Activated T-cell treated with anti-CD3 and anti-CD28 coated beads, Interleukin-2, amount 50 U/mL, for 72 hours (primary cell): ENCODE data around the gene CALML6. TPM values are rescaled to one million over a fixed set of nuclear protein-coding genes. Genes with fewer than 3 reads are reported as not detected.
"Not testable (repeated sequence)": the region's sequence is repeated elsewhere in the genome, so short reads cannot be mapped to it uniquely, and the experiment has no call there.

Experiments used
- ATAC-seq, 2 donors: fragments of 150-1000 bp; cut with Tn5 transposase; replicated peaks in 1 of 2; 2 replicates each; pipeline ENCODE4 v1.10.0; 2021; ENCODE audit warnings: moderate library complexity in 2 of 2, mild to moderate bottlenecking in 1 of 2
- DNase-seq, 2 donors: peaks; one replicate each; pipeline ENCODE4 v3.0.0; 2021 to 2022; ENCODE audit warnings: mixed read lengths in 1 of 2
- H3K27ac Mint-ChIP-seq: one replicate; pipeline ENCODE4 v1.8.0; 2022; ENCODE audit warnings: mild to moderate bottlenecking, moderate library complexity, mixed read lengths
- H3K27me3 Mint-ChIP-seq: one replicate; pipeline ENCODE4 v1.8.0; 2022; ENCODE audit warnings: low read depth, mixed read lengths
- H3K36me3 Mint-ChIP-seq, 2 donors: one replicate each; pipeline ENCODE4 v1.8.0; 2022; ENCODE audit warnings: mixed read lengths in 2 of 2, mild to moderate bottlenecking in 1 of 2; ENCODE audit not compliant: insufficient read depth in 2 of 2
- H3K4me1 Mint-ChIP-seq: one replicate; pipeline ENCODE4 v1.8.0; 2022; ENCODE audit warnings: low read depth, mixed read lengths
- H3K4me3 Mint-ChIP-seq, 2 donors: one replicate each; pipeline ENCODE4 v1.8.0; 2022; ENCODE audit warnings: mild to moderate bottlenecking in 2 of 2, mixed read lengths in 2 of 2, moderate library complexity in 2 of 2
- H3K9me3 Mint-ChIP-seq, 2 donors: one replicate each; pipeline ENCODE4 v1.8.0; 2022; ENCODE audit warnings: mixed read lengths in 2 of 2
- total RNA-seq, 2 donors: library from RNA; stranded (reverse); gene quantifications; one replicate each; pipeline ENCODE4 v1.2.3, GENCODE V29; 2022

The CALML6 gene
- total RNA-seq, 2 donors from 2014 or later, result 1.8 TPM

- H3K9me3 Mint-ChIP-seq, result no peaks in the 10 kb centered on the region
- peaks cover 2 to 13% of the 10 kb centered on the region in 2 donors for H3K36me3 Mint-ChIP-seq
- peak overlapping the region; percentile 80 for H3K27ac Mint-ChIP-seq
- no peaks in the 10 kb centered on the region for H3K27me3 Mint-ChIP-seq
- H3K4me3 Mint-ChIP-seq, result peak overlapping the region in 1 of 2 donors; percentile 30
- peaks cover 77% of the 10 kb centered on the region for H3K4me1 Mint-ChIP-seq
- no peak for ATAC-seq
- no peak for DNase-seq
Observed at GRCh38 chr1:1883092-1883873, 31.8 kb upstream of the CALML6 start.

GRCh38 chr1:1883890-1884289, 31.2 kb upstream of the CALML6 start:
- H3K4me3 Mint-ChIP-seq, H3K27me3 Mint-ChIP-seq, H3K9me3 Mint-ChIP-seq, ATAC-seq, H3K27ac Mint-ChIP-seq, H3K36me3 Mint-ChIP-seq, DNase-seq: not testable (repeated sequence)
- peaks cover 77% of the 10 kb centered on the region for H3K4me1 Mint-ChIP-seq

- Mint-ChIP-seq H3K9me3 (no peaks in the 10 kb centered on the region), H3K4me1 (peaks cover 56% of the 10 kb centered on the region), H3K27me3 (no peaks in the 10 kb centered on the region), H3K36me3 (peaks cover 8 to 10% of the 10 kb centered on the region in 2 donors), H3K4me3 (peak overlapping the region; percentile 76 to 96), H3K27ac (peak overlapping the region; percentile 93)
- ATAC-seq (no peak), DNase-seq (no peak)
Observed at GRCh38 chr1:1889090-1889750, 25.8 kb upstream of the CALML6 start.

GRCh38 chr1:1889847-1890505, 25.1 kb upstream of the CALML6 start:
- peak; percentile 50 to 56 for ATAC-seq
- peaks cover 57% of the 10 kb centered on the region for H3K4me1 Mint-ChIP-seq
- H3K27ac Mint-ChIP-seq, result peak overlapping the region; percentile 93
- no peaks in the 10 kb centered on the region for H3K9me3 Mint-ChIP-seq
- H3K4me3 Mint-ChIP-seq, result peak overlapping the region; percentile 76 to 96
- no peaks in the 10 kb centered on the region for H3K27me3 Mint-ChIP-seq
- peaks cover 8 to 10% of the 10 kb centered on the region in 2 donors for H3K36me3 Mint-ChIP-seq
- DNase-seq, result peak; percentile 53 to 63

- peak within 1 kb of the TSS; percentile 84 to 96 for H3K4me3 Mint-ChIP-seq
- ATAC-seq (peak; percentile 79 to 81), DNase-seq (peak; percentile 89 to 95)
- no peaks in the 10 kb centered on the region for H3K9me3 Mint-ChIP-seq
- peaks cover 8 to 10% of the 10 kb centered on the region in 2 donors for H3K36me3 Mint-ChIP-seq
- H3K27ac Mint-ChIP-seq, result peak within 1 kb of the TSS; percentile 85
- H3K4me1 Mint-ChIP-seq, result peaks cover 58% of the 10 kb centered on the region
- H3K27me3 Mint-ChIP-seq, result no peaks in the 10 kb centered on the region
Observed at GRCh38 chr1:1890506-1891348, 24.3 kb upstream of the CALML6 start, which contains the start of gene GNB1. GNB1 (minus strand) TSS chr1:1891087; CDS start chr1:1825453, 65,634 bp downstream.

- Mint-ChIP-seq H3K4me3 (peak overlapping the region; percentile 79 to 89), H3K4me1 (peaks cover 54% of the 10 kb centered on the region), H3K36me3 (peaks cover 8 to 10% of the 10 kb centered on the region in 2 donors), H3K27me3 (no peaks in the 10 kb centered on the region), H3K27ac (peak overlapping the region; percentile 84), H3K9me3 (no peaks in the 10 kb centered on the region)
- ATAC-seq (peak; percentile 54), DNase-seq (peak; percentile 66 to 69)
Observed at GRCh38 chr1:1891349-1892078, 23.5 kb upstream of the CALML6 start.

GRCh38 chr1:1892079-1892762, 22.8 kb upstream of the CALML6 start:
- DNase-seq (no peak), ATAC-seq (no peak)
- H3K4me1 Mint-ChIP-seq, result peaks cover 48% of the 10 kb centered on the region
- H3K9me3 Mint-ChIP-seq, result no peaks in the 10 kb centered on the region
- peaks cover 8 to 10% of the 10 kb centered on the region in 2 donors for H3K36me3 Mint-ChIP-seq
- peak overlapping the region; percentile 79 to 89 for H3K4me3 Mint-ChIP-seq
- peak overlapping the region; percentile 84 for H3K27ac Mint-ChIP-seq
- H3K27me3 Mint-ChIP-seq, result no peaks in the 10 kb centered on the region

- Mint-ChIP-seq H3K36me3 (peaks cover 8 to 10% of the 10 kb centered on the region in 2 donors), H3K9me3 (no peaks in the 10 kb centered on the region), H3K27me3 (no peaks in the 10 kb centered on the region), H3K27ac (peak overlapping the region; percentile 84), H3K4me1 (peaks cover 48% of the 10 kb centered on the region), H3K4me3 (peak overlapping the region; percentile 79 to 89)
- DNase-seq (no peak), ATAC-seq (no peak)
Observed at GRCh38 chr1:1892763-1893120, 22.3 kb upstream of the CALML6 start.

GRCh38 chr1:1893291-1893985, 21.6 kb upstream of the CALML6 start:
- H3K27me3 Mint-ChIP-seq, result no peaks in the 10 kb centered on the region
- DNase-seq (no peak), ATAC-seq (no peak)
- no peaks in the 10 kb centered on the region for H3K9me3 Mint-ChIP-seq
- H3K27ac Mint-ChIP-seq, result peak overlapping the region; percentile 44
- peaks cover 8 to 10% of the 10 kb centered on the region in 2 donors for H3K36me3 Mint-ChIP-seq
- peak overlapping the region in 1 of 2 donors; percentile 55 for H3K4me3 Mint-ChIP-seq
- H3K4me1 Mint-ChIP-seq, result peaks cover 43% of the 10 kb centered on the region

GRCh38 chr1:1893997-1894353, 21.1 kb upstream of the CALML6 start:
- Mint-ChIP-seq H3K36me3 (peaks cover 5 to 7% of the 10 kb centered on the region in 2 donors), H3K27ac (no peak overlapping the region), H3K4me3 (no peak overlapping the region), H3K4me1 (peaks cover 37% of the 10 kb centered on the region), H3K27me3 (no peaks in the 10 kb centered on the region), H3K9me3 (no peaks in the 10 kb centered on the region)
- no peak for ATAC-seq
- DNase-seq, result no peak

GRCh38 chr1:1894354-1895059, 20.6 kb upstream of the CALML6 start:
- DNase-seq, result no peak
- no peak overlapping the region for H3K4me3 Mint-ChIP-seq
- H3K9me3 Mint-ChIP-seq, result no peaks in the 10 kb centered on the region

More at GRCh38 chr1:1894354-1895059, 20.6 kb upstream of the CALML6 start:
- H3K36me3 Mint-ChIP-seq, result peaks cover under 1 to 5% of the 10 kb centered on the region in 2 donors
- H3K4me1 Mint-ChIP-seq, result peaks cover 38% of the 10 kb centered on the region
- H3K27ac Mint-ChIP-seq, result no peak overlapping the region
- H3K27me3 Mint-ChIP-seq, result no peaks in the 10 kb centered on the region
- ATAC-seq, result no peak
